WI38 (cell line): Measurements from ENCODE around the gene TFAP2E.

Experiments
- H3K4me3 ChIP-seq: 2 replicates; pipeline ENCODE4 v1.5.1; 2011; ENCODE audit warnings: low read depth, mild to moderate bottlenecking, control low read depth, low read length
- TF ChIP-seq, protein P1 (sequence below): IDR thresholded peaks from 2 replicates; pipeline ENCODE4 v1.5.1; 2012; ENCODE audit warnings: low read depth, mild to moderate bottlenecking, control low read depth, low read length

TFAP2E gene

DNA sequence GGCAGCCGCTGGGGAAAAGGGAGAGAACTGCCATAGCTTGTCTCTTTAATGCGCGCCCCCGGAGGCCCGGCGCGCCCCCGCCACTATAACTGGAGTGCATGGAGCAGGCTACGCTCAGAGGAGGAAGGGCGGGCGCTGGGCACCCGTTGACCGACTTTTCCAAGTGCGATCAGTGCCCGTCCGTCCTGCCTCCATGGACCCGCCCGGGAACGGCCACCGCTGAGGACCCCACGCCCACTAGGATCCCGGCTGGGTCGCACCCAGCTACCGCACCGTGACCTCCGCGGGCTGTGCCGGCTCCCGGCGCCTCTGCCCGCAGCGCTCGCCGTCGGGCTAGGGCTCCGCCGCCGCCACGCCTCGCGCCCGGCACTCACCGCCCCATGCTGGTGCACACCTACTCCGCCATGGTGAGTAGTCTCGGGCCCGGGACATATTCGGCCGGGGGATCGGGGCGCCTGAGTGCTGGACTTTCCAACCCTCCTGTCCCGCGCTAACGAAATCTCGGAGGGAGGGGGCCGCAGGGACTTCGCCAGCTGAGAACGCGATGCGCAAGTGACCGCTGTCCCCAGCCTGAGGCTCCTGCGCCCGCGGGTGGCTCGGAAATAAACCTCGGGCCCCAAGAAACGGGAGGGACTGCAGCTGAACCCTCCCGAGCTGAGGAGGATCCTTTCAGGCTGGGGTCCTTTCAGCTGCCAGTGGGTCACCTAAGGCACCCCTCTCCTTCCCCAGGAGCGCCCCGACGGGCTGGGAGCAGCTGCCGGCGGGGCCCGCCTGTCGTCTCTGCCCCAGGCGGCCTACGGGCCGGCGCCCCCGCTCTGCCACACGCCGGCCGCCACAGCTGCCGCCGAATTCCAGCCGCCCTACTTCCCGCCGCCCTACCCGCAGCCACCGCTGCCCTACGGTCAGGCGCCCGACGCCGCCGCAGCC lies at the start of gene TFAP2E:
Gene TFAP2E, plus strand, starts transcription at position 117 of the 927 bp plus-strand sequence. Its CDS starts 264 bp downstream, at position 381.
- TF ChIP-seq, protein P1, sequence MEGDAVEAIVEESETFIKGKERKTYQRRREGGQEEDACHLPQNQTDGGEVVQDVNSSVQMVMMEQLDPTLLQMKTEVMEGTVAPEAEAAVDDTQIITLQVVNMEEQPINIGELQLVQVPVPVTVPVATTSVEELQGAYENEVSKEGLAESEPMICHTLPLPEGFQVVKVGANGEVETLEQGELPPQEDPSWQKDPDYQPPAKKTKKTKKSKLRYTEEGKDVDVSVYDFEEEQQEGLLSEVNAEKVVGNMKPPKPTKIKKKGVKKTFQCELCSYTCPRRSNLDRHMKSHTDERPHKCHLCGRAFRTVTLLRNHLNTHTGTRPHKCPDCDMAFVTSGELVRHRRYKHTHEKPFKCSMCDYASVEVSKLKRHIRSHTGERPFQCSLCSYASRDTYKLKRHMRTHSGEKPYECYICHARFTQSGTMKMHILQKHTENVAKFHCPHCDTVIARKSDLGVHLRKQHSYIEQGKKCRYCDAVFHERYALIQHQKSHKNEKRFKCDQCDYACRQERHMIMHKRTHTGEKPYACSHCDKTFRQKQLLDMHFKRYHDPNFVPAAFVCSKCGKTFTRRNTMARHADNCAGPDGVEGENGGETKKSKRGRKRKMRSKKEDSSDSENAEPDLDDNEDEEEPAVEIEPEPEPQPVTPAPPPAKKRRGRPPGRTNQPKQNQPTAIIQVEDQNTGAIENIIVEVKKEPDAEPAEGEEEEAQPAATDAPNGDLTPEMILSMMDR = no peak
- peak within 1 kb of the TSS; percentile 59 for H3K4me3 ChIP-seq

DNA sequence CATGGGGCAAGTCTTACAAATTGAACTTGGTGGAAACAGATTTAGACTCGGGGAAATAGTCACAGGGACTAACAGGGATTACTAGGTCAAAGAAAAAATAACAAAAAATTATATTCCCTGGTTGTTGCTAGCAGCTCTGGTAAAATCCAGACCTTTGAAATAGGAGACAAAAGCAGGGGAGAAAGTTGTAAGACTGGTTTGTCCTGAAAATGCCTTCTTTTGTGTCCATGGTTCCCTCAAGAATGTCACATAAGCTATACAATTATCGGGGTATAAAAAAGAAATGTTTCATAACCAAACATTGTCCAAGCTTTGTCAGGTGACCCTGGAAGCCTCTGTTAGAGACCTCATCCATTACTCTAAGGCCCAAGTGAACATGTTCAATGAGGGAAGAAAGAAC lies 49.0 kb upstream of the TFAP2E start:
- TF ChIP-seq, protein P1 = no peak
- no peak overlapping the region for H3K4me3 ChIP-seq

DNA sequence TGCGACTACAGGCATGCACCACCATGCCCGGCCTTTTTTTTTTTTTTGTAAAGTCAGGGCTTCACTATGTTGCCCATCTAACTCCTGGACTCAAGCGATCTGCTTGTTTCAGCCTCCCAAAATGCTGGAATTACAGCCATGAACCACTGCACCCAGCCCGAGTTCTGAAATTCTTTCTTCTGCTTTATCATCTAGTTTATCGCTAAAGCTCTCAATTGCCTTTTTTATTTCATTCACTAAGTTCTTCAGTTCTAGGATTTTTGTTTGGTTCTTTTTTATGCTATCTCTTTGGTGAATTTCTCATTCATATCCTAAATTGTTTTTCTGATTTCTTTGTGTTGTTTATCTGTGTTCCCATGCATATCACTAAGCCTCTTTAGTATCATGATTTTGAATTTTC lies 42.9 kb upstream of the TFAP2E start:
- no peak overlapping the region for H3K4me3 ChIP-seq
- TF ChIP-seq, protein P1 = no peak

DNA sequence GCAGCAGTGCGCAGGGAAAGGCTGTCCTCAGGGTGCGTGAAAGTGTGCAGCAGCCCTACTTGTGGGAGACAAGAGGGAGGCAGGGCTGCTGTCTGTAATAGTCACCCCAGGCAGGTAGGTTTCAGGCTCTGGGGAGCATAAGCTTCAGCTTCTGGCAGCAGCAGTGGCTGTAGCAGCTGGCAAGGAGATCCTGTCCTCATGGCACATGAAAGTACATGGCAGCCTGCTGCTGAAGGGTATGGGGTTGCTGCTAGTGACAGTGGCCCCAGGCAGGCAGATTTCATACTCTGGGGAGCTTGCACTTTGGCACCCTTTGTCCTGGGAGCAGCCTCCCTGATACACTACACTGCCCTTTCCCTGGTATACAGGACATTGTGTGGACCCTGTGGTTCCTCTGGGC lies 42.2 kb upstream of the TFAP2E start:
- no peak overlapping the region for H3K4me3 ChIP-seq
- TF ChIP-seq, protein P1 = no peak

DNA sequence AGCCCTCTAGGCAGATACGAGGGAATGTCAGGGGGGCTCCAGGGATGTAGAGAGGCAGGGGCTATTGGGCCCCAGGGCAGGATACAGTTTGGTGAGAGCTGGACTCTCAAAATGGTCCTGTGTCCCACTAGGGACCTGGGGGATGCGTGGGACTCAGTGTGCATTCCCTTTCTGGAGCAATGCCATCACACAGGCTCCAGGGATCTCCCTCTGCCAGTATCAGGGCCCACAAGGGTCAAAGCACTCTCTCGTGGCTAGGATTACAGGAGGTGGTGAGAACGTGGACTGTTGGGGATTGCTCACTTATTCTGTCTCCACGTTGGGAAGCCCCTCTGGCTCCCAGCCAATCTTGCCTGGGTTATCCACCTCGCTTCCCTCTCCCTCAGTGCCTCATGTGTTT lies 41.7 kb upstream of the TFAP2E start:
- H3K4me3 ChIP-seq = no peak overlapping the region
- TF ChIP-seq, protein P1 = no peak

DNA sequence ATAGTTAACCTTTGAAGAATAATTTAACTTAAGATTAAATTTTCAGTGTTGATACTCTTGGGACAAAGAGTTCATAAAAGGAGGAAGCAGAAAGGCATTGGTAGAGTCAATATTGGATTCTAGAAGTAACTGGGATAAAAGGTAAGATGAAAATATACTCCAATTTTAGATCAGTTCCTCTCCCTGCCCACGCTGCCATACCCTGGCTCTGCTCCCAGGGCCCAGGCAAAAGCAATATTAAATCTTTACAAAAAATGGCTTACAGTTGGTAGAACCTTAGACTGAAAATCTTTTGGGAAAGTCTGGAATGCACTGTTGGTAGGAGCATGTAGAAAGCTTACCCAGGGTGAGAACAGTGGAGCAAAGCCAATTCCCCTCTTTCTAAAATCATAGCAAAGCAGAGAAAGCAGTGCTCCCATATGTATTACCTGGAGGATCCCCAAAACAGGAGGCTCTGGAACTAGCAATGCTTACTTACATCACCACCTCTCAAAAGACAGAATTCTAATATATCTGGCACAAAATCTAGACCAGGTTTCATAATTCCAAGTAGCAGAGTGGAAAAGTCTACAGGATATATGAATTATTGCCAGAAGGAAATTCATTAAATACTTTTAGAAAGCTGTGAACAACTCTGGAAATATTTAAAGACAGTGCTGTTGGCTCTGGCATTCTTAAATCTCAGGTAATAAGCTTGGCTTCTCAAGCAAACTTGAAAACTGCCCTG lies 40.5 kb upstream of the TFAP2E start:
- TF ChIP-seq, protein P1 = no peak
- no peak overlapping the region for H3K4me3 ChIP-seq

DNA sequence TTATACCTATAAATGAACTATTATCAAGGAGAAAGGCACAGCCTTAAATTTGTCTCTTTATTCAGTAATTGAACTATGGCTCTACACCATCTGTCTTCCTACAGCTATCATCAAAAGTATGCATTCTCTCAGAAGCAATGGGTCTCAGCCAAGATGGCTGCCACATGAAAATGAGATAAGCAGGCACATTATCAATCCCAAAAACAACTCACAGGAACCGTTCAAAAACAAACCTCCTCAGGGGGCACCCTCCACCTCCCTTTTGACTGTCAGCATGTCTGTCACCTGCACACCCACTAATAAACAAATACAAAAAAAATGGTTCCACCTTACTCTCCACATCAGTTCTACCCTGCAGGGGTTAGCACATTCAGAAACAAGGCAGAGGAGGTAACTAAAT lies 39.5 kb upstream of the TFAP2E start:
- TF ChIP-seq, protein P1 = no peak
- no peak overlapping the region for H3K4me3 ChIP-seq
